ENCODE results near the gene IL2RA.

Gene IL2RA

DNA sequence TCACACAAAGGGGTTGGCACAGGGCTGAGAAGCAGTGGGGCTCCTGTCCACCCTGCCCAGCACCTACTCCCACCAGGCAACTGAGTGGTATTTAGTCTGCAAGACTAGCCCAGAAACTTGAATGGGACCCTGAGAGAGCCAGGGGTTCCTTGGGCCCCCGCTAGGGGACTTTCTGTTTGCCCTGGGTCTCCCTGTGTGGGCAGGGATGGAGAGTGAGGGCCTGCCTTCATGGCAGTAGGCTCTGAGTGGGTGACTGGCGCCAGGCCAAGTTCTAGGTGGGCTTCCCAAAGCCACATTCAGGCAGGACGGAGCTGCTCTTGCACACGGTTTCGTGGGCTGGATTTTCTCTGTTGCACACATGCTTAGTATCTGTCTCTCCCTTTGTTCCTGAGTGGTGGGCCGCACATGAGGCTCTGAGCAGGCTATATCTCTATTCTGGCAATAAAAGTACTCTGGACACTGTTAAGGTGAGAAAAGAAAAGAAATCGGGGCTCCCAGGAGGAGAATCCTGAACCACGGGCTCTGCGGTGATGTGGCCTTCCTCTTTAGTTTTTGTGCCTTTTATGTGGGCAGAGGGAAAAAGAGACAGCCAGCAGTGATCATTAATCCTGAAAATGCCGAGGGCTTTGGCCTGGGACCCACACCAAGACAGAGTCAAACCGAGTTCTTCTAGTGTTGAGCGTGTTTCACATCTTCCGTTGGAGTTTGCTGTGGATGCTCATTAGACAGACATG is 26.9 kb downstream of the IL2RA start:
- Histone ChIP-seq H3F3A (ENCODE audit: insufficient read depth, low read length) (no peaks in the 10 kb centered on the region), H3K36me3 (ENCODE audit: insufficient read depth, low read length) (peaks cover 24% of the 10 kb centered on the region), H4K20me1 (ENCODE audit: insufficient read depth, low read length) (no peaks in the 10 kb centered on the region), H3K79me2 (ENCODE audit: insufficient read depth, low read length) (no peaks in the 10 kb centered on the region), H3K4me1 (ENCODE audit: insufficient read depth, low read length, severe bottlenecking) (peaks cover 46% of the 10 kb centered on the region), H3K9me3 (ENCODE audit: low read length) (peaks cover 8% of the 10 kb centered on the region; the same call in 1 of the 2 replicates), H3K27me3 (ENCODE audit: insufficient read depth, low read length) (no peaks in the 10 kb centered on the region), H3K9me2 (ENCODE audit: low read depth, low read length) (no peaks in the 10 kb centered on the region), H2AFZ (ENCODE audit: low read length) (no peak overlapping the region), H3K4me3 (ENCODE audit: low read depth, low read length, poor library complexity, severe bottlenecking) (no peak overlapping the region), H3K9ac (ENCODE audit: low read length) (no peak overlapping the region), H3K27ac (ENCODE audit: low read depth, low read length, poor library complexity, severe bottlenecking) (peak overlapping the region; percentile 4), H3K4me2 (ENCODE audit: low read length) (no peak overlapping the region)
- no peak for TF ChIP-seq EZH2 (IDR thresholded peaks at IDR 0.05; ENCODE audit: borderline replicate concordance, low read length)
- TF ChIP-seq, protein P1, sequence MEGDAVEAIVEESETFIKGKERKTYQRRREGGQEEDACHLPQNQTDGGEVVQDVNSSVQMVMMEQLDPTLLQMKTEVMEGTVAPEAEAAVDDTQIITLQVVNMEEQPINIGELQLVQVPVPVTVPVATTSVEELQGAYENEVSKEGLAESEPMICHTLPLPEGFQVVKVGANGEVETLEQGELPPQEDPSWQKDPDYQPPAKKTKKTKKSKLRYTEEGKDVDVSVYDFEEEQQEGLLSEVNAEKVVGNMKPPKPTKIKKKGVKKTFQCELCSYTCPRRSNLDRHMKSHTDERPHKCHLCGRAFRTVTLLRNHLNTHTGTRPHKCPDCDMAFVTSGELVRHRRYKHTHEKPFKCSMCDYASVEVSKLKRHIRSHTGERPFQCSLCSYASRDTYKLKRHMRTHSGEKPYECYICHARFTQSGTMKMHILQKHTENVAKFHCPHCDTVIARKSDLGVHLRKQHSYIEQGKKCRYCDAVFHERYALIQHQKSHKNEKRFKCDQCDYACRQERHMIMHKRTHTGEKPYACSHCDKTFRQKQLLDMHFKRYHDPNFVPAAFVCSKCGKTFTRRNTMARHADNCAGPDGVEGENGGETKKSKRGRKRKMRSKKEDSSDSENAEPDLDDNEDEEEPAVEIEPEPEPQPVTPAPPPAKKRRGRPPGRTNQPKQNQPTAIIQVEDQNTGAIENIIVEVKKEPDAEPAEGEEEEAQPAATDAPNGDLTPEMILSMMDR (IDR thresholded peaks at IDR 0.05; ENCODE audit: low read length), result no peak

DNA sequence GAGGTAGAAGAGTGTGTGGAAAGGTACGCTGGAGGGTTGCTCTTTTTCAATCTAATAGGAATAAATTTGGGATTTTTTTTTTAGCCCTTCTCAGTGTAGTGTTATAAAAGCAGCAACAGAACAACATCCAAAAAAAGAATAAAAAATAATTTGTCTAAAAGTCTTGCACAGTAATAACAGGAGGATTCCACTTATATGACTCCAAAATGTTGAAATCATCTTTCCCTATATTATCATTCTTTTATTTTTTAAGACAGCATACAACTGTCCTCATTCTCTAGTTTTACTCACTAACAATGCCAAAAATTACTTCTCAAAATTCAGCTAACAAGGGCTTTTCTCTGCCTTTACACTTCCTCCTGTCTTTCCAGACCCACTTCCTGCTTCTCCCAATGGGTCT is 27.8 kb downstream of the IL2RA start:
- Histone ChIP-seq H3K27ac (ENCODE audit: low read depth, low read length, poor library complexity, severe bottlenecking) (no peak overlapping the region), H3K9me3 (ENCODE audit: low read length) (peaks cover 10% of the 10 kb centered on the region; the same call in 1 of the 2 replicates), H3K9ac (ENCODE audit: low read length) (no peak overlapping the region), H3K27me3 (ENCODE audit: insufficient read depth, low read length) (no peaks in the 10 kb centered on the region), H3K4me1 (ENCODE audit: insufficient read depth, low read length, severe bottlenecking) (peaks cover 46% of the 10 kb centered on the region), H3K79me2 (ENCODE audit: insufficient read depth, low read length) (no peaks in the 10 kb centered on the region), H3K9me2 (ENCODE audit: low read depth, low read length) (no peaks in the 10 kb centered on the region), H3K36me3 (ENCODE audit: insufficient read depth, low read length) (peaks cover 21% of the 10 kb centered on the region), H2AFZ (ENCODE audit: low read length) (no peak overlapping the region), H3F3A (ENCODE audit: insufficient read depth, low read length) (no peaks in the 10 kb centered on the region), H3K4me2 (ENCODE audit: low read length) (no peak overlapping the region), H4K20me1 (ENCODE audit: insufficient read depth, low read length) (no peaks in the 10 kb centered on the region), H3K4me3 (ENCODE audit: low read depth, low read length, poor library complexity, severe bottlenecking) (no peak overlapping the region)
- TF ChIP-seq EZH2 (IDR thresholded peaks at IDR 0.05; ENCODE audit: borderline replicate concordance, low read length), result no peak
- TF ChIP-seq, protein P1 (IDR thresholded peaks at IDR 0.05; ENCODE audit: low read length), result no peak

DNA sequence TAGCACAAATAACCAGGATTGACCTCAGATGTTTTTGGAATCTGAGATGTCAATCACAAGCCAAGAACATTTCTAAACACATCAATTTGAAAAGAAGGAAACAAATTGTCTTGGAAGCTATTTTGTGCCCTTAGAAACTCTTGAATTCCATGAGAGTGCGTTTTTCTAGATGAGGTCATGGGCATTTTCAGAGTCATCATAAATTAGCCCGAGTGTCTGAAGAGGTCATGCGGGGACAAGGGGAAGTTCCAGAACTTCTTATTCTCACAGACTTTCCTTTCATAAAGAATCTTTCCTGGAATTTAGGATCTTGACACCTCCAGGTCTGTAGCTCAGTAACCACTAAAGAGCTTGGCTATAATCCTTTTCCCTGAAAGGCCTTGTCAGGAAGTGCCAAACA is 28.2 kb downstream of the IL2RA start:
- Histone ChIP-seq H3K27ac (ENCODE audit: low read depth, low read length, poor library complexity, severe bottlenecking) (no peak overlapping the region), H3K4me3 (ENCODE audit: low read depth, low read length, poor library complexity, severe bottlenecking) (no peak overlapping the region), H3K27me3 (ENCODE audit: insufficient read depth, low read length) (no peaks in the 10 kb centered on the region), H2AFZ (ENCODE audit: low read length) (no peak overlapping the region), H3K9me3 (ENCODE audit: low read length) (peaks cover 10% of the 10 kb centered on the region; the same call in 1 of the 2 replicates), H3F3A (ENCODE audit: insufficient read depth, low read length) (no peaks in the 10 kb centered on the region), H3K9me2 (ENCODE audit: low read depth, low read length) (no peaks in the 10 kb centered on the region), H3K79me2 (ENCODE audit: insufficient read depth, low read length) (no peaks in the 10 kb centered on the region), H3K36me3 (ENCODE audit: insufficient read depth, low read length) (peaks cover 18% of the 10 kb centered on the region), H3K4me1 (ENCODE audit: insufficient read depth, low read length, severe bottlenecking) (peaks cover 45% of the 10 kb centered on the region), H4K20me1 (ENCODE audit: insufficient read depth, low read length) (no peaks in the 10 kb centered on the region), H3K4me2 (ENCODE audit: low read length) (no peak overlapping the region), H3K9ac (ENCODE audit: low read length) (no peak overlapping the region)
- TF ChIP-seq EZH2 (IDR thresholded peaks at IDR 0.05; ENCODE audit: borderline replicate concordance, low read length), result no peak
- TF ChIP-seq, protein P1 (IDR thresholded peaks at IDR 0.05; ENCODE audit: low read length), result no peak
